ENCODE data around the gene NFIX.
A peak's percentile ranks its signal among the peaks of the same experiment; 100 is the strongest.

Gene NFIX

GRCh38 chr19:13060233-13060963 is 65.1 kb downstream of the NFIX start:
- DNase-seq, result no peak

- peak; percentile 74 for DNase-seq
Observed at GRCh38 chr19:13060964-13061927, 66.0 kb downstream of the NFIX start.

- DNase-seq, result no peak
Observed at GRCh38 chr19:13062317-13062716, 67.0 kb downstream of the NFIX start.

GRCh38 chr19:13063461-13064091 is 68.3 kb downstream of the NFIX start:
- no peak for DNase-seq

- DNase-seq, result no peak
Observed at GRCh38 chr19:13064092-13064489, 68.8 kb downstream of the NFIX start.

- no peak for DNase-seq
Observed at GRCh38 chr19:13066226-13066625, 71.0 kb downstream of the NFIX start.

GRCh38 chr19:13066933-13067807 is 71.9 kb downstream of the NFIX start:
- DNase-seq, result no peak

- DNase-seq, result no peak
Observed at GRCh38 chr19:13068085-13068846, 73.0 kb downstream of the NFIX start.

GRCh38 chr19:13069415-13070359 is 74.4 kb downstream of the NFIX start:
- DNase-seq, result no peak

GRCh38 chr19:13070425-13071140 is 75.3 kb downstream of the NFIX start:
- DNase-seq, result no peak

GRCh38 chr19:13071444-13072187 is 76.3 kb downstream of the NFIX start:
- no peak for DNase-seq

GRCh38 chr19:13072188-13072908 is 77.1 kb downstream of the NFIX start:
- DNase-seq, result no peak

- DNase-seq, result no peak
Observed at GRCh38 chr19:13073263-13073662, 78.0 kb downstream of the NFIX start.

- DNase-seq, result no peak
Observed at GRCh38 chr19:13074378-13074777, 79.1 kb downstream of the NFIX start.

- no peak for DNase-seq
Observed at GRCh38 chr19:13076320-13076719, 81.0 kb downstream of the NFIX start.

- DNase-seq, result no peak
Observed at GRCh38 chr19:13076787-13077186, 81.5 kb downstream of the NFIX start.

- DNase-seq, result peak; percentile 44
Observed at GRCh38 chr19:13077240-13077639, 82.0 kb downstream of the NFIX start.

- no peak for DNase-seq
Observed at GRCh38 chr19:13078381-13078780, 83.1 kb downstream of the NFIX start.
